A375 (cell line): ENCODE measurements around the gene KCNT2. TPM values are rescaled to one million over a fixed set of nuclear protein-coding genes. Genes with fewer than 3 reads are reported as not detected.

Experiments
- small RNA-seq: library from RNA; depleted of rRNA; stranded (forward); fragments of <200 nt; gene quantifications from one replicate; pipeline ENCODE3, GENCODE V24; 2014
- total RNA-seq: library from RNA; depleted of rRNA; stranded (reverse); fragments of >200 nt; shearing (Covaris generic); gene quantifications from 2 replicates; pipeline ENCODE4 v1.2.3, GENCODE V29; 2014; rRNA removed

KCNT2 gene
- total RNA-seq = 6.0 TPM in 2 replicates

GRCh38 chr1:196608390-196609369 lies at the start of gene KCNT2:
Gene KCNT2, minus strand, starts transcription at chr1:196608440. Its CDS starts 131 bp downstream, at chr1:196608309.

GRCh38 chr1:196651637-196652215 lies 43.5 kb upstream of the KCNT2 start, which contains the start of gene CFH:
Gene CFH, plus strand, starts transcription at chr1:196652043. Its CDS starts 75 bp downstream, at chr1:196652118.

Small RNA genes within 50 kb of the gene (small RNA-seq; reads per million reads assigned to genes)
- not detected for gene MIR4735

Other genes starting within 250 kb of the KCNT2 start
- 2.4 and 2.8 TPM in 2 replicates for gene CFH, start 43.6 kb upstream of the KCNT2 start, total RNA-seq
- gene CFHR3, start 166.4 kb upstream of the KCNT2 start, total RNA-seq = 0.19 and 0.93 TPM in 2 replicates
- gene CFHR1, start 211.3 kb upstream of the KCNT2 start, total RNA-seq = 0.58 and 1.1 TPM in 2 replicates